WERI-Rb-1 (cell line): ENCODE results near the gene PDE7B.

ENCODE experiments used
- DNase-seq: peaks from one replicate; pipeline ENCODE4 v3.0.0-alpha.2; 2020
- H3K27ac ChIP-seq: fragments of 250-450 bp; sonication (Bioruptor Pico); 2 replicates; pipeline ENCODE4 v1.5.1; 2020; ENCODE audit warnings: mild to moderate bottlenecking, moderate library complexity
- H3K27me3 ChIP-seq: fragments of 250-450 bp; sonication (Bioruptor Pico); 2 replicates; pipeline ENCODE4 v1.5.1; 2021; ENCODE audit warnings: mild to moderate bottlenecking, low read depth, moderate library complexity; ENCODE audit not compliant: insufficient read depth, severe bottlenecking
- H3K36me3 ChIP-seq: fragments of 250-450 bp; sonication (Bioruptor Pico); 2 replicates; pipeline ENCODE4 v1.5.1; 2020; ENCODE audit warnings: mild to moderate bottlenecking, moderate library complexity
- H3K4me3 ChIP-seq: 2 replicates; pipeline ENCODE4 v1.5.1; 2011; ENCODE audit warnings: low read depth, mild to moderate bottlenecking, control low read depth, low read length
- H3K9me3 ChIP-seq: fragments of 250-450 bp; sonication (Bioruptor Pico); 2 replicates; pipeline ENCODE4 v1.5.1; 2021; ENCODE audit warnings: mild to moderate bottlenecking, moderate library complexity; ENCODE audit not compliant: severe bottlenecking
- TF ChIP-seq, protein P1 (sequence below): IDR thresholded peaks from 2 replicates; pipeline ENCODE4 v1.5.1; 2011; ENCODE audit warnings: low read depth, mild to moderate bottlenecking, control low read depth, inconsistent platforms, low read length

PDE7B gene

DNA sequence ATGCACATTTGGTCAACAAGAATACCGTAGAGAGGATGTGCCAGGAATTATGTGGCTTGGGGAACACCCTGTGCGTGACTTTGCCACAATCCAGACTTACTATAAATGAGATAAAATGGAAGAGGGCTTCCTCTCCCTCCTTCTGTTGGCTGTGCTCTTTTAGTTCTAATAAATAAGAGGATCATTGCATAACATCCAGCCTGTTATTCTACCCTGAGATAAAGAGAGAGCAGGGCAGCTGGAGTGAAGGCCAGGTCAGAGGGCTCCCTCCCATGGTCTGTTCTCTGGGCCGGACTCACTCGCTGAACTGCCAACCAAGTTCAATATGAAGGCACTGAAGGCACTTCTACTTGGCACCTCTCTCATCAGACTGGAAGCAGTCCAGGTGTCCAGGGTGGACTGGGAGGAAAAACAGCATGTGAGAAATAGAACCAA is 306.9 kb downstream of the PDE7B start:
- Histone ChIP-seq H3K9me3 (no peaks in the 10 kb centered on the region), H3K27ac (no peak overlapping the region), H3K36me3 (no peaks in the 10 kb centered on the region), H3K27me3 (no peaks in the 10 kb centered on the region), H3K4me3 (no peak overlapping the region)
- DNase-seq, result no peak
- TF ChIP-seq, protein P1, sequence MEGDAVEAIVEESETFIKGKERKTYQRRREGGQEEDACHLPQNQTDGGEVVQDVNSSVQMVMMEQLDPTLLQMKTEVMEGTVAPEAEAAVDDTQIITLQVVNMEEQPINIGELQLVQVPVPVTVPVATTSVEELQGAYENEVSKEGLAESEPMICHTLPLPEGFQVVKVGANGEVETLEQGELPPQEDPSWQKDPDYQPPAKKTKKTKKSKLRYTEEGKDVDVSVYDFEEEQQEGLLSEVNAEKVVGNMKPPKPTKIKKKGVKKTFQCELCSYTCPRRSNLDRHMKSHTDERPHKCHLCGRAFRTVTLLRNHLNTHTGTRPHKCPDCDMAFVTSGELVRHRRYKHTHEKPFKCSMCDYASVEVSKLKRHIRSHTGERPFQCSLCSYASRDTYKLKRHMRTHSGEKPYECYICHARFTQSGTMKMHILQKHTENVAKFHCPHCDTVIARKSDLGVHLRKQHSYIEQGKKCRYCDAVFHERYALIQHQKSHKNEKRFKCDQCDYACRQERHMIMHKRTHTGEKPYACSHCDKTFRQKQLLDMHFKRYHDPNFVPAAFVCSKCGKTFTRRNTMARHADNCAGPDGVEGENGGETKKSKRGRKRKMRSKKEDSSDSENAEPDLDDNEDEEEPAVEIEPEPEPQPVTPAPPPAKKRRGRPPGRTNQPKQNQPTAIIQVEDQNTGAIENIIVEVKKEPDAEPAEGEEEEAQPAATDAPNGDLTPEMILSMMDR, result 0 out of 2 replicates have a peak, but pooled peaks have one; percentile 23

DNA sequence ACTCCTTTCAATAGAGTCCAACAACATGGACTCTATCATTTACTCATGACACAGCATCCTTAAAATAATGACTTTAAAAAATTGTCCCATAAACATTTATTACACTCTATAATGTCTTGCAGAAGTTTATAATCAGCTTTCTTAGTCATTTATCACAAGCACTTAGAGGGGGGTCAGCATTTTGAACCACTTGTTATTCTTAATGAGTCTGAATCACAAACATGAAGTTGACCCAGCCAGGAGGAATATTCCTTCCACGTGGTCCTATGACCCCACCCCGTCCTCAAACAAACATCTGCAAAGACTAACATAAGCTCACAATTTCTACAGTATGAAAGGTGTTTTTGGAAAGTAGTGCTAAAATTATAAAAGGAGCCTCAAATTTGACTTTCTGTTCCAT is 307.5 kb downstream of the PDE7B start:
- no peak for DNase-seq
- no peak overlapping the region for H3K27ac ChIP-seq
- no peak overlapping the region for H3K4me3 ChIP-seq
- H3K9me3 ChIP-seq, result no peaks in the 10 kb centered on the region
- H3K27me3 ChIP-seq, result no peaks in the 10 kb centered on the region
- H3K36me3 ChIP-seq, result no peaks in the 10 kb centered on the region
- TF ChIP-seq, protein P1, result no peak

DNA sequence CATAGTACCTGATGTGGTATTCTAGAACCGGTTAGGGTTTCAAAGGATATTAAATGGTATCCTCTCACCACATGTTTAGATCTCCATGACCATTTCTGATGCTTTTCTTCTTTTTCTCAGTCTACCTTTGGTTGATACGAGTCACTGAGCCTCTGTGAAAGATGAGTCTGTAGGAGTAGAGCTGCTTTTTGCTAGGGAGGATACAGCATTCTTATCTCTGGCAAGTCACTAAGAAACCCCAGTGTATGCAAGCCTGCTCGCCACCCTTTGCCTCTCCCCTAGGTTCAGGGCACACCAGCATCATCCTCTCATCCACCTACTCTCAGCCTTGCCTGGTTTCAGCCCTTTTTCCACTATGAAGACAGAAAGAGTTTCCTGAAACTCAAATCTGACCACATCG is 308.7 kb downstream of the PDE7B start:
- TF ChIP-seq, protein P1, result no peak
- Histone ChIP-seq H3K9me3 (no peaks in the 10 kb centered on the region), H3K4me3 (no peak overlapping the region), H3K27me3 (no peaks in the 10 kb centered on the region), H3K36me3 (no peaks in the 10 kb centered on the region), H3K27ac (no peak overlapping the region)
- DNase-seq, result no peak

DNA sequence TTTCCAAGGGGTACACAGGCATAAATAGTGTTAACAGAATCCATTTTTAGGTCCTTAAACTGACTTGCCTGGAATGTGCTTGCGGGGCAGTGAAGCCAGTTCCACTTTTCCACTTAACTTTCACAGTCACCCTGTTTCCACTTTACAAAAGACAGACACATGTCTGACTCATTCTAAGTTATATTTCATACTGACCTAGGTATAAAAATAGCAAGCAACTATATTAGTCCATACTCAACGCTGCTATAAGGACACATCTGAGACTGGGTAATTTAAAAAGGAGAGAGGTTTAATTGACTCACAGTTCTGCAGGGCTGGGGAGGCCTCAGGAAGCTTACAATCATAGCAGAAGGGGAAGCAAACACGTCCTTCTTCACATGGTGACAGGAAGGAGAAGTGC is 310.4 kb downstream of the PDE7B start:
- H3K4me3 ChIP-seq, result no peak overlapping the region
- H3K27ac ChIP-seq, result no peak overlapping the region
- TF ChIP-seq, protein P1, result no peak
- no peaks in the 10 kb centered on the region for H3K9me3 ChIP-seq
- H3K36me3 ChIP-seq, result no peaks in the 10 kb centered on the region
- no peak for DNase-seq
- H3K27me3 ChIP-seq, result no peaks in the 10 kb centered on the region

GRCh38 chr6:136163260-136163659 is 311.8 kb downstream of the PDE7B start:
- Histone ChIP-seq H3K27ac (no peak overlapping the region), H3K9me3 (no peaks in the 10 kb centered on the region), H3K27me3 (no peaks in the 10 kb centered on the region), H3K4me3 (no peak overlapping the region), H3K36me3 (no peaks in the 10 kb centered on the region)
- no peak for DNase-seq
- TF ChIP-seq, protein P1, result no peak

- Histone ChIP-seq H3K27me3 (no peaks in the 10 kb centered on the region), H3K36me3 (no peaks in the 10 kb centered on the region), H3K4me3 (no peak overlapping the region), H3K27ac (no peak overlapping the region), H3K9me3 (no peaks in the 10 kb centered on the region)
- no peak for DNase-seq
- TF ChIP-seq, protein P1, result no peak
Observed at GRCh38 chr6:136166815-136167214, 315.3 kb downstream of the PDE7B start.
